Neural progenitor cell (in vitro differentiated cells): ENCODE data around the gene PANX1. TPM values are rescaled to one million over a fixed set of nuclear protein-coding genes. Genes with fewer than 3 reads are reported as not detected.
A peak's percentile ranks its signal among the peaks of the same experiment; 100 is the strongest.

Experiments
- DNase-seq: peaks from one replicate; pipeline ENCODE4 v3.0.0-alpha.2; 2016; ENCODE audit warnings: low spot score
- H2AFZ ChIP-seq: fragments of 200-600 bp; sonication (generic); replicated peaks from 2 replicates; pipeline ENCODE4 v1.6.1; 2016; ENCODE audit warnings: antibody characterized with exemption
- H3F3A ChIP-seq: fragments of 200-600 bp; sonication (generic); 2 replicates; pipeline ENCODE4 v1.6.1; 2016; ENCODE audit warnings: antibody characterized with exemption, low read depth
- H3K27ac ChIP-seq: fragments of 200-600 bp; sonication (generic); 2 replicates; pipeline ENCODE4 v1.5.1; 2016; ENCODE audit warnings: mild to moderate bottlenecking
- H3K27me3 ChIP-seq: fragments of 200-600 bp; sonication (generic); 2 replicates; pipeline ENCODE4 v1.6.1; 2016; ENCODE audit warnings: mild to moderate bottlenecking, moderate library complexity
- H3K36me3 ChIP-seq: fragments of 200-600 bp; sonication (generic); 2 replicates; pipeline ENCODE4 v1.5.1; 2016
- H3K4me1 ChIP-seq: fragments of 200-600 bp; sonication (generic); 2 replicates; pipeline ENCODE4 v1.6.1; 2016; ENCODE audit warnings: mixed run types
- H3K4me2 ChIP-seq: fragments of 200-600 bp; sonication (generic); 2 replicates; pipeline ENCODE4 v1.6.1; 2016
- H3K4me3 ChIP-seq: fragments of 200-600 bp; sonication (generic); 2 replicates; pipeline ENCODE4 v1.5.1; 2016
- H3K79me2 ChIP-seq: fragments of 200-600 bp; sonication (generic); 2 replicates; pipeline ENCODE4 v1.6.1; 2016; ENCODE audit warnings: low read depth
- H3K9ac ChIP-seq: fragments of 200-600 bp; sonication (generic); 2 replicates; pipeline ENCODE4 v1.6.1; 2016
- H3K9me3 ChIP-seq: fragments of 200-600 bp; sonication (generic); 2 replicates; pipeline ENCODE4 v1.5.1; 2016; ENCODE audit warnings: low read depth
- H4K20me1 ChIP-seq: fragments of 200-600 bp; sonication (generic); 2 replicates; pipeline ENCODE4 v1.6.1; 2016; ENCODE audit warnings: low read depth
- H3K27ac Mint-ChIP-seq: 3 replicates; pipeline ENCODE4 v1.8.0; 2021; ENCODE audit warnings: mixed read lengths
- H3K27me3 Mint-ChIP-seq: 2 replicates; pipeline ENCODE4 v1.8.0; 2022; ENCODE audit warnings: low read depth, mild to moderate bottlenecking, inconsistent platforms, moderate library complexity, mixed read lengths; ENCODE audit not compliant: insufficient read depth
- H3K36me3 Mint-ChIP-seq: 3 replicates; pipeline ENCODE4 v1.8.0; 2021; ENCODE audit warnings: mixed read lengths
- H3K4me1 Mint-ChIP-seq: 3 replicates; pipeline ENCODE4 v1.8.0; 2021; ENCODE audit warnings: mixed read lengths
- H3K4me3 Mint-ChIP-seq: 3 replicates; pipeline ENCODE4 v1.8.0; 2021; ENCODE audit warnings: mild to moderate bottlenecking, moderate library complexity, mixed read lengths
- H3K9me3 Mint-ChIP-seq: 3 replicates; pipeline ENCODE4 v1.8.0; 2020; ENCODE audit warnings: mixed read lengths
- EZH2 ChIP-seq: fragments of 200-600 bp; sonication (generic); IDR thresholded peaks from 2 replicates; pipeline ENCODE4 v1.6.1; 2017; ENCODE audit warnings: antibody characterized with exemption, mild to moderate bottlenecking, moderate library complexity
- EZH2phosphoT487 ChIP-seq: fragments of 200-600 bp; sonication (generic); IDR thresholded peaks from 2 replicates; pipeline ENCODE4 v1.6.1; 2017; ENCODE audit warnings: antibody characterized with exemption
- total RNA-seq: library from RNA; depleted of rRNA; stranded (reverse); fragments of >200 nt; gene quantifications from 2 replicates; pipeline ENCODE4 v1.2.3, GENCODE V29; 2015; ENCODE audit warnings: low replicate concordance
- TF ChIP-seq, protein P1 (sequence below): fragments of 200-600 bp; sonication (generic); IDR thresholded peaks from 2 replicates; pipeline ENCODE4 v1.5.1; 2017; ENCODE audit warnings: antibody characterized with exemption, mild to moderate bottlenecking

The PANX1 gene
- total RNA-seq, result 26.1 and 26.4 TPM in 2 replicates

DNA sequence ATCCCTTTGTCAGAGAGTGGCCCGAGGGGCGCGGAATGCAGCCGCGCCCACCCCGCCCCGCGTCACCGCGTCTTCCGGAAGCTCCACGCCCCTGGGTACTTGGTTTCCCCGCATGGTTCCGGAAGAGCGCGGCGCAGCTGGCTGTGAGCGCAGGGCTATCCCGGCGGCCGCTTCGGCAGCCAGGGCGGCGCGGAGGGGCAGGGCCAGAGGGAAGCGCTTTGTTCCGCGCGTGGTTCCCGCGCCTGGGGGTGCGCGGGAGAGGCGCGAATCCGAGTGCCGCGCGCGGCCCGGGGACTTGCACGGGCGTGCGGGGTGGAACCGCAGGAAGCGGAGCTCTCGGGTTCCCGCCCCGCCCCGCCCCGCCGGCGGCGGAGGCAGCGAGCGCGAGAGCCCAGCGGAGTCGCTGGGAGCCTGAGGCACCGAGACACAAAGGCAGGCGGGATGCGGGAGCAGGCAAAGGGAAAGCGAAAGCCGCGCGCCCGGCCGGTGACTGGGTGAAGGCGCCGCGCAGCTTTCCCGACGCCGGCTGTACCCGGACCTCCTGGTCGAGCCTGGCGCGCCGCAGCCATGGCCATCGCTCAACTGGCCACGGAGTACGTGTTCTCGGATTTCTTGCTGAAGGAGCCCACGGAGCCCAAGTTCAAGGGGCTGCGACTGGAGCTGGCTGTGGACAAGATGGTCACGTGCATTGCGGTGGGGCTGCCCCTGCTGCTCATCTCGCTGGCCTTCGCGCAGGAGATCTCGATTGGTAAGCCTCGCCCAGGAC, at the start of gene PANX1:
Gene PANX1 (plus strand): TSS at position 96 of the 766 bp plus-strand sequence. CDS start 472 bp downstream, at position 568.
- Histone ChIP-seq H3F3A (no peaks in the 10 kb centered on the region), H3K9me3 (no peaks in the 10 kb centered on the region), H3K4me2 (peak within 1 kb of the TSS; percentile 81), H3K79me2 (peaks cover 69% of the 10 kb centered on the region), H3K27me3 (no peaks in the 10 kb centered on the region), H3K36me3 (no peaks in the 10 kb centered on the region), H2AFZ (peak within 1 kb of the TSS; percentile 71), H3K4me3 (peak within 1 kb of the TSS; percentile 65), H4K20me1 (peaks cover 45% of the 10 kb centered on the region), H3K27ac (peak within 1 kb of the TSS; percentile 67), H3K4me1 (peaks cover 20% of the 10 kb centered on the region), H3K9ac (peak within 1 kb of the TSS; percentile 66)
- TF ChIP-seq EZH2phosphoT487 (no peak), EZH2 (no peak)
- TF ChIP-seq, protein P1, sequence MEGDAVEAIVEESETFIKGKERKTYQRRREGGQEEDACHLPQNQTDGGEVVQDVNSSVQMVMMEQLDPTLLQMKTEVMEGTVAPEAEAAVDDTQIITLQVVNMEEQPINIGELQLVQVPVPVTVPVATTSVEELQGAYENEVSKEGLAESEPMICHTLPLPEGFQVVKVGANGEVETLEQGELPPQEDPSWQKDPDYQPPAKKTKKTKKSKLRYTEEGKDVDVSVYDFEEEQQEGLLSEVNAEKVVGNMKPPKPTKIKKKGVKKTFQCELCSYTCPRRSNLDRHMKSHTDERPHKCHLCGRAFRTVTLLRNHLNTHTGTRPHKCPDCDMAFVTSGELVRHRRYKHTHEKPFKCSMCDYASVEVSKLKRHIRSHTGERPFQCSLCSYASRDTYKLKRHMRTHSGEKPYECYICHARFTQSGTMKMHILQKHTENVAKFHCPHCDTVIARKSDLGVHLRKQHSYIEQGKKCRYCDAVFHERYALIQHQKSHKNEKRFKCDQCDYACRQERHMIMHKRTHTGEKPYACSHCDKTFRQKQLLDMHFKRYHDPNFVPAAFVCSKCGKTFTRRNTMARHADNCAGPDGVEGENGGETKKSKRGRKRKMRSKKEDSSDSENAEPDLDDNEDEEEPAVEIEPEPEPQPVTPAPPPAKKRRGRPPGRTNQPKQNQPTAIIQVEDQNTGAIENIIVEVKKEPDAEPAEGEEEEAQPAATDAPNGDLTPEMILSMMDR, result no peak
- peak; percentile 91 for DNase-seq
- Mint-ChIP-seq H3K4me3 (peak within 1 kb of the TSS; percentile 94), H3K27ac (peak within 1 kb of the TSS; percentile 98), H3K9me3 (peaks cover 7% of the 10 kb centered on the region), H3K36me3 (no peaks in the 10 kb centered on the region), H3K27me3 (peaks cover 12% of the 10 kb centered on the region), H3K4me1 (peaks cover 20% of the 10 kb centered on the region)

GRCh38 chr11:94084164-94084563, 44.5 kb upstream of the PANX1 start:
- H3K4me3 ChIP-seq, result no peak overlapping the region
- no peaks in the 10 kb centered on the region for H3K27me3 ChIP-seq
- no peaks in the 10 kb centered on the region for H3K9me3 ChIP-seq
- no peaks in the 10 kb centered on the region for H3K4me1 Mint-ChIP-seq
- no peak overlapping the region for H3K27ac ChIP-seq
- H3K4me2 ChIP-seq, result no peak overlapping the region
- DNase-seq, result no peak
- no peaks in the 10 kb centered on the region for H3K4me1 ChIP-seq
- no peaks in the 10 kb centered on the region for H3F3A ChIP-seq
- no peaks in the 10 kb centered on the region for H3K79me2 ChIP-seq
- H3K36me3 Mint-ChIP-seq, result no peaks in the 10 kb centered on the region
- H3K9me3 Mint-ChIP-seq, result no peaks in the 10 kb centered on the region
- TF ChIP-seq EZH2, result no peak
- H4K20me1 ChIP-seq, result no peaks in the 10 kb centered on the region
- H2AFZ ChIP-seq, result no peak overlapping the region
- H3K9ac ChIP-seq, result no peak overlapping the region
- no peak overlapping the region for H3K4me3 Mint-ChIP-seq
- no peaks in the 10 kb centered on the region for H3K27me3 Mint-ChIP-seq
- no peaks in the 10 kb centered on the region for H3K36me3 ChIP-seq
- no peak overlapping the region for H3K27ac Mint-ChIP-seq

DNA sequence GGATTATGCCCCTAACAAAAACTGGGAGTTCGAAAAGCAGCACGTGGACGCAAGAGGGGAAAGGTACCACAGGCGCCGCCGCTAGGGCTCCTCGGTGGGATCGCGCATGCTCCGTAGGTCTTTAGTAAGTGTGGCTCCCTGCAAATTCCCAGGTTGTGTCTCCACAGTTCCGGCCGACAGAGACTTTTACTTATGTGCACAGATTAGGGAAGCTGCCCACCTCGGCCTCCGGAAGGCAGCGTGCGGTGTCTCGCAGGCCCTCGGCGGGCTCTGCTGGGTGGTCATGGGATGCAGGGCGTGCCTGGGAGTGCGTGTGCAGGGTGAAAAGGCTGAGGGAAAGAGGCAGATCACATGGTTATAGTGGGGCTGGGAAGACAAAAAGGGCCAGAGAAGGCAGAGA, 39.7 kb upstream of the PANX1 start:
- no peak for DNase-seq
- TF ChIP-seq, protein P1, result no peak
- no peak for TF ChIP-seq EZH2phosphoT487
- TF ChIP-seq EZH2, result no peak
- no peak overlapping the region for H3K4me2 ChIP-seq
- no peak overlapping the region for H2AFZ ChIP-seq
- no peaks in the 10 kb centered on the region for H3K27me3 ChIP-seq
- no peaks in the 10 kb centered on the region for H4K20me1 ChIP-seq
- H3F3A ChIP-seq, result no peaks in the 10 kb centered on the region
- H3K4me3 Mint-ChIP-seq, result no peak overlapping the region
- H3K9me3 ChIP-seq, result no peaks in the 10 kb centered on the region
- H3K36me3 ChIP-seq, result no peaks in the 10 kb centered on the region
- H3K79me2 ChIP-seq, result no peaks in the 10 kb centered on the region
- H3K27ac ChIP-seq, result no peak overlapping the region
- H3K9ac ChIP-seq, result no peak overlapping the region
- no peaks in the 10 kb centered on the region for H3K9me3 Mint-ChIP-seq
- no peaks in the 10 kb centered on the region for H3K36me3 Mint-ChIP-seq
- no peaks in the 10 kb centered on the region for H3K4me1 ChIP-seq
- no peak overlapping the region for H3K27ac Mint-ChIP-seq
- H3K27me3 Mint-ChIP-seq, result no peaks in the 10 kb centered on the region
- H3K4me1 Mint-ChIP-seq, result no peaks in the 10 kb centered on the region
- H3K4me3 ChIP-seq, result no peak overlapping the region

GRCh38 chr11:94089341-94089740, 39.3 kb upstream of the PANX1 start:
- no peak overlapping the region for H3K4me3 Mint-ChIP-seq
- H3K9ac ChIP-seq, result no peak overlapping the region
- no peak overlapping the region for H3K4me2 ChIP-seq
- no peaks in the 10 kb centered on the region for H3K27me3 ChIP-seq
- no peak overlapping the region for H3K27ac ChIP-seq
- no peak for DNase-seq
- no peak overlapping the region for H2AFZ ChIP-seq
- H3K27me3 Mint-ChIP-seq, result no peaks in the 10 kb centered on the region
- H3K36me3 ChIP-seq, result no peaks in the 10 kb centered on the region
- no peaks in the 10 kb centered on the region for H3K36me3 Mint-ChIP-seq
- no peaks in the 10 kb centered on the region for H3F3A ChIP-seq
- H3K9me3 ChIP-seq, result no peaks in the 10 kb centered on the region
- no peak overlapping the region for H3K4me3 ChIP-seq
- H3K27ac Mint-ChIP-seq, result no peak overlapping the region
- no peaks in the 10 kb centered on the region for H3K9me3 Mint-ChIP-seq
- H3K4me1 Mint-ChIP-seq, result no peaks in the 10 kb centered on the region
- H3K79me2 ChIP-seq, result no peaks in the 10 kb centered on the region
- no peak for TF ChIP-seq EZH2
- H4K20me1 ChIP-seq, result no peaks in the 10 kb centered on the region
- H3K4me1 ChIP-seq, result no peaks in the 10 kb centered on the region
